Measurements from ENCODE around the gene HTR3D.

- TF ChIP-seq EZH2 (IDR thresholded peaks at IDR 0.05; ENCODE audit: borderline replicate concordance, insufficient read depth, low read depth, low read length, poor library complexity, severe bottlenecking) (no peak), CTCF (IDR thresholded peaks at IDR 0.05) (no peak)
Observed at GRCh38 chr3:184008161-184008560, 23.4 kb upstream of the HTR3D start.

All from B cell (primary cell).